Peyer's patch (tissue), 4 donors: ENCODE data around the gene PCSK2.

Experiments
- CTCF ChIP-seq, 6 experiments: fragments of 450-650 bp in 4 of 6; fragments of 200-600 bp in 2 of 6; sonication (generic) in 1 of 6; IDR thresholded peaks; one replicate each; pipeline ENCODE4 v1.5.1; 2017 to 2019; ENCODE audit warnings: antibody characterized with exemption in 6 of 6, mild to moderate bottlenecking in 3 of 6, moderate library complexity in 1 of 6
- POLR2A ChIP-seq, 2 donors: fragments of 450-650 bp; IDR thresholded peaks; one replicate each; pipeline ENCODE4 v1.5.1; 2017; ENCODE audit warnings: antibody characterized with exemption in 2 of 2, mild to moderate bottlenecking in 2 of 2, moderate library complexity in 2 of 2

GRCh38 chr20:17317341-17317740 lies 90.5 kb downstream of the PCSK2 start:
- TF ChIP-seq CTCF (IDR thresholded peaks at IDR 0.05) (no peak), POLR2A (IDR thresholded peaks at IDR 0.05) (no peak)
